ENCODE measurements around the gene ZBTB7B.
A peak's percentile ranks its signal among the peaks of the same experiment; 100 is the strongest.
"Not testable (repeated sequence)": the region's sequence is repeated elsewhere in the genome, so short reads cannot be mapped to it uniquely, and the experiment has no call there.

ZBTB7B gene

DNA sequence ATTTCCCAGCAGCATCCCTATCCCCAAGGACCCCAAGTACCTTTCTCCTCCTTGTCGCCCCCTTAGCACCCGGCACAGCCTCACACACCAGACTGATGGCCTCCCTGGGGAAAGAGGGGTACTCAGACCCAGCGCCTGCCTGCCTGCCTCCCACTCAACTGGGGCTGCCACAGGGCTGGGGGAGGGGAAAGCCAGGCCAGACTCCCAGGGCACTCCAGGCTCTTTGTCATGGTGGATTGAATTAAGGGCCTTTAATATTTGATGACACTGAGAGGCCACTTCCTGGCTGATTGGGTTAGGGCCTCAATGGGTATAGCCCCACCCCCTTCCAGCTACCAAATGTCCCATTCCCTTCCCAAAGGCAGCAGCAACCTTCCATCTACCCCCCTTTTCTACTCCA lies 33.9 kb upstream of the ZBTB7B start:
- no peak for DNase-seq (ENCODE audit: low read depth)

DNA sequence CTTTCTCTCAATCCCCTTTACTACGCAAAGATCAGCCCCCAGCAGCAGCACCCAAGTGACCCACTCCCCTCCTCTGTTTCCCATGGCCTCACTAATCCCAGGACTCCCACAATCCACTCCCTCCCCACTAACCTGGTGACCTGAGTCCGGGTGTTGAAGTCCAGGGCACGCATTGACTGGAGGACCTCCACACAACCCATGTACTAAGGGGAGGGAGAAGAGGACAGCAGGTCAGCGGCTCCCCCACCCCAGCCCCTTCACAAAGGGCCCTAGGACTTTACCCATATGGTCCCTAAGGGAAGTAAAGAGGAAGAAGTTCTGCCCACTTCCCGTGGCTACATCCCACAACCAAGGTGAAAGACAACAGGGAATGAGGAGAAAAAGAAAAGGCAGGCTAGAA lies 33.4 kb upstream of the ZBTB7B start:
- no peak for DNase-seq (ENCODE audit: low read depth)

DNA sequence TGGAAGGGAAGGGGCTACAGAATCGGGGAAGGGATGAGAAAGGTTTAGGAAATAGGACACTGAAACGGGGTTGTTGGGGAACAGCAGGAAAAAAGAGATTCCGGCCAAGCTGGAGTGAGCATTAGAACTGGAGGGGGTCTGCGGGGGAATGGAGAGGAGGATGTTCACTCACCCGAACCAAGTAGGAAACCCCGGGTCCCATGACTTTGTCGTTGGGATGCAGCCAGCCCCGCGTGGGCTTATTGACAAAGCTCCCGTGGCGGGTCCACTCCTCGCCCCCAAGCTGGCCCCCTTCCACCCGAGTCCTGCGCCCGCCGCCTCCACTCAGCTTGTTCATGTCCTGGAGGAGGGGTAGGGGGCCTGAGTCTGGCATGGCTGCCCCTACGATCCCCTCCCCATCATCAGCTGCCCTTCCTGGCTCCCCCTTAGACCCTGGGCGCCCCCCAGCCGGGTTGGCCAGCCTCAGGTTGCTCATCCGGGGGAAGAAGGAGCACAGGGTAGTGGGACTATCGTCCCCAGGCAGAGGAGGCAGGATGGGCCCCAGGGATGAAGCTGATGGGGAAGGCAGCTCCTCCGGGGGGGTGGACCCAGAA lies 32.6 kb upstream of the ZBTB7B start:
- no peak for DNase-seq (ENCODE audit: low read depth)

DNA sequence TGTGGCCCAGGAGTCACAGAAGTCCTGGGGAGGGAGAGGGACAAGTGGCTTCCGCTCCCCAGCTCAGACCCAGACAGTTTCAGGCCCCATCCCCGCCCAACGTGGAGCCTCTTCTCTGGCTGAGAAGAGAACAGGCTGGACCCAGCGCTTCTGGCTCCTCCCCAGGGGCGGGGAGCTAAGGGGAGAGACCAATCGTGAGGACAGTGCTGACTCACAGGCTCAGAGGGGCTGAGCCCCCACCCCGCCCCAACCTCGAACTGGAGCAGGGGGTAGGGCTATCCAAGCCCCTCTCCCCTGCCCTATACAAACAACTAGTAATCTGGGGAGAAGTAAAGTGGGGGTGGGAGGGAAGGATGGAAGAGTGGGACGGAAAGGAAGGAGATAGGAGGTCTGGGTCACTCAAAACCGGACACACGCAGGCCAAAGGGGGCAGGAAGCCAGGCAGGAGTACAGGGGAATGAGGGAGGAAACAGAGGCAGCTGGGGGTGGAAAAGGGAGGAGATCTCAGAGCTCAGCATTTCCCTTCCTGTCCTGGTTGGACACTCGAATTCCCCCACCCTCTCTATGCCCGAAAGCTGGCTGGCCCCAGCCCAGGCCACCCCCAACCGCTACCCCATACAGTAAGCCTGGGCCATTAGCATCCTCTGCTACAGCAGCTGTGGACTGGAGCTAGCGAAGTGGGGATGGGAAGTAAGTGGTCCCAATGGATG lies 31.8 kb upstream of the ZBTB7B start, which contains the start of gene SHC1:
Gene SHC1, minus strand, starts transcription at position 117 of the 710 bp plus-strand sequence. CDS start 221 bp downstream, outside the sequence.
- peak; percentile 87 for DNase-seq (ENCODE audit: low read depth)

DNA sequence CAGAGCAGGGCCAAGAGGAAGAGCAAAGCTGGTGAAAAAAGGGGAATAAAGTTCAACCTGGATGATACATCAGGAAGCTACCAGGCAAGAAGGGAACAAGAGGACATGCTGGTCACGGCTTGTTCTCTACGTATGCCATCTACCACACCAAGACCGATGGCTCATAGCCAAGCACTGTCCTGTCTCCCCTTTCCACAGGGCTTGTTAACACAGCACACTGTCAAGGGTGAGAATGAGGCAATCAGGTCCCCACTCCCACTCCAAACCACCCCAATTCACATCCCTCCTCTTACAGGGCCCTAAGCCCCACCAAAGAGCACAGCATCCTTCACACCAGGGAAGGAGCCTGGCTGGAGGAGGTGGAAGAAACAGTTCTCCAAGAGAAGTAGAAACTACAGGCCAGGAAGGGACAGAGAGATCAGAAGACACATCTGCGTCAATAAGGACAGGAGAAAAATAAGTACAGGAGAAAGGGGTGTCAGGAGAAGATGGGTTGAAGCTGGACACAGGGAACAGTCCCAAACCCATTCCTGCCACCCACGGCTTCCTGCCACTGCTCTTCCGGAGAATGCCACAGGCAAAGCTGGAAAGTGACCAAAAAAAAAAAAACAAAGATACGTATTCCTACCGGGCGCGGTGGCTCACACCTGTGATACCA lies 31.1 kb upstream of the ZBTB7B start:
- DNase-seq (ENCODE audit: low read depth), result no peak

DNA sequence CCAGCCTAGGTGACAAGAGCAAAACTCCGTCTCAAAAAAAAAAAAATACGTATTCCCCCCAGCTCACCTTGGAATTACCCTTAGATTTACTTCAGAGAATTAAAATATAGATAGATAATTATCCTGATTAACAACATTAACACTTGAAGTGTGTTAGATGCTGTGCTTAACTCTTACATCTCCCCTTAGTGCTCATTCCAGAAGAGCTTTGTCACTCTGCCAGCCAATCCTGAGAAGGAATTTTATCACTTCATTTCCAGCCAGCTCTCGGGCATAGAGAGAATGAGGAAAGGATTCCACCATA lies 30.4 kb upstream of the ZBTB7B start:
- no peak for DNase-seq (ENCODE audit: low read depth)

DNA sequence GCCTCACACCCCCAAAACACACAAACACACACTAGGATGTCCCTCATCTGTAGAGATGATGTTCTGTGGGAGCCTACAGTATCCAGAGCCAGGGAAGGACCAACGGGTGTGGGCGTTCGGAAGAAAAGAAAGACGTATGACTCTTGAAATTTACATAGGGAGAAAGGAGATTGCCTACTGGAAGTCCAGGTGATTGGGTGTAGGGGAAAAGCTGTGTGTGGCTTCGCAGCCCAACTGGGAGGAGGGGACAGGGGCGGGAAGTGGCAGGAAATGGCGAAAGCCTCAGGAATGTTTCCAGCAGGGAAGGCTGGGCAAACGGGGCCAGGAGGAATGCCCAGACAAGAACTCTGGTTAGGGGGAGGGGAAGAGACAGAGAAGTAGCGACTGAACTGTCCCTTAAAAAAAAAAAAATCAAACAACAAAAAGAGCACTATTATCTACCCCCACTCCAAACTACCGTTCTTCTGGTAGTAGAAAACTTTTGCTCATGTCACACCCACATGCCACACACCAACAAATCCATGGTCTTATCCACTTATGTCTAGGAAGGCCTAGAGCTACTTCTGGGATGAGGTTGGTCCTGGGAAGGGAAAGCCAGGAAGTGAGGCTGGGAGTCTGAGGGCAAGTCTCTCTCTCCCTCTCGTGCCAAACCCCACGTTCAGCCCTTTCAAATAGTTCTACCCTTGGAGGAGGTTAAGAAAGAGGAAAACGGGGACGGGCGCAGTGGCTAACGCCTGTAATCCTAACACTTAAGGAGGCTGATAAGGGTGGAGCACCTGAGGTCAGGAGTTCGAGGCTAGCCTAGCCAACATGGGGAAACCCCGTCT lies 29.9 kb upstream of the ZBTB7B start:
- DNase-seq (ENCODE audit: low read depth), result no peak

DNA sequence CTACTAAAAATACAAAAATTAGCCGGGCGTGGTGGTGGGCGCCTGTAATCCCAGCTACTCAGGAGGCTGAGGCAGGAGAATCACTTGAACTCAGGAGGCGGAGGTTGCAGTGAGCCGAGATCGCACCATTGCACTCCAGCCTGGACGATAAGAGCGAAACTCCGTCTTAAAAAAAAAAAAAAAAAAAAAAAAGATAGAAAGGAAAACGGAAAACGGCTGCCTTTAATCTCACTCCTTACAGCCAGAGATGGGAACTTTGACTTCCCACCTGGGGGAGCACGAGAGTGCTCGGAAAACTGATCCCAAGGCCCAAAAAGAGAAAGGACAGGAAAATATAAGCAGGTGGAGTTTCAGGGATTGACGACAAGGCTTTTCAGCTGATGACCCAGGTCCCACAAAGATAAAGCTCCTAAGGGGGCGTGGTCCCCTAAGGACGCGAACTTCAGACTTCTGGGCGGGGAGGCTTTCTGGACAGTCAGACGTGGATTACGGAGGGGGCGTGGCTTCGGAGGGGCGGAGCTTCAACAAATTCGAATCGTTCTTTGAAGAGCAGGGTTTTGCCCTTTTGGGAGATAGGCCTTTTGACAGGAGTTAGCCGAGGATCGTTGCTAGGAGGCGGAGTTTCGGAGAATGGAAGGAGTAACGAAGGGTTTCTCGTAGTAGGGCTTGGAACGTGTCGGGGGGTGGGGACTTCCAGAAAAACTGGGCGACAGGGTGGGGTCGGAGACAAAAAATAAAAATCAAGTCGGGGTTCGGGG lies 29.1 kb upstream of the ZBTB7B start:
- peak; percentile 89 for DNase-seq (ENCODE audit: low read depth)

DNA sequence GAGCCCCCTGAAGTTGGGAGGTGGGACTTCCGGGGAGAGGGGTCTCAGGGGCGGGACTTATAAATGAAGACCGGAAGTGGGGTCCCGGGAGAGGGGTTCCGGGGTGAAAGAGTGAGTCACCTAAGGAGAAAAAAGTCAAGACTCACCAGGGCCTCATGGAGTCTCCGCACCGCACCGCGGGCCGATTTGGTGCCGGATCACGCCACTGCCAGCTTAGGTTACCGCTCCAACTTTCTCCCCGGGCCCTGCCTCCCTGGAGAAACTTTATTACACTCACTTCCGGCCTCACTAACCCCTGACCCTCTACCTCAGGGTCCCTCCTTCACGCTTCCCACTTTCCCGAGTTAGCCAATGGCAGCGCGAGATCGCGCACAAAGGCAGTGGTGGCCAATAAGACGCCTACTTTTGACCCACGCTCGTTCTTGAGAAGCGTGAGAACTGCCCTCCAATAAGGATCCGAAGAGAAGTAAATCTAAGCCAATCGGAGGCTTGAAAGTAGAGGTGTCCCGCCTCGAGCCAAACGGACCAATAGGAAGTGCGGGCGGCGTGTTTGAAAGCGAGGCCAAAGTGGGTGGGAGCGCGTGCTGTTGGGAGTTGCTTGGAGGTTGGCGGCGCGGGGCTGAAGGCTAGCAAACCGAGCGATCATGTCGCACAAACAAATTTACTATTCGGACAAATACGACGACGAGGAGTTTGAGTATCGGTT lies 28.3 kb upstream of the ZBTB7B start, which contains the start of gene CKS1B:
Gene CKS1B, plus strand, starts transcription at position 580 of the 706 bp plus-strand sequence. Its CDS starts 65 bp downstream, at position 645.
- DNase-seq (ENCODE audit: low read depth), result peak; percentile 99

DNA sequence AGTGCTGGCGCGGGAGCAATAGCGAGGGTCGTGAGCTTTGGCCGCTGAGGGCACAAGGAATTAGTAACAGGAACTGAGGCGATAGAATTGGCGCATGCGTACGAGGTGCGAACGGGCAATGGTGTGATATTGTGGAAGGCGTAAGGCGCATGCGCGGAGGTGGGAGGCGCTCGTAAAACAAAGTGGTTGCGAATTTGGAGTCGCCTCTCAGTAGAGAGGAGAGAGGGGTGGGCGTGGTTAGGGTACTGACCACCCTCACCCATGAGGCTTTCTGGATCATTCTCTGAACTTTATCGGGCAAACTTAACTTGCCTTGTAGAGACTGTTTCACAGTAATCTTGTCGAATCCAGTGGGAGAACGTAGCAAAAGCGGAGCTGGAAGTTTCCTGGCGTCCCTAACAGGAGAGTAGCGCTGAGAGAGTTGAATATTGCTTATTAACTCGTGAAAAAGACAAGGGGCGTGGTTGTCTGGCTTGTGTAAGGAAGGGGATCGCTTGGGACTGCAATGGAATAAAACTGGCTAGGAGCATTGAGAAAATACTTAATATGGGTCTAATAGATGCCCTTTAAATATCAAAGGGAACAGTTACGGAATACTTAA lies 27.7 kb upstream of the ZBTB7B start:
- DNase-seq (ENCODE audit: low read depth), result peak; percentile 91

DNA sequence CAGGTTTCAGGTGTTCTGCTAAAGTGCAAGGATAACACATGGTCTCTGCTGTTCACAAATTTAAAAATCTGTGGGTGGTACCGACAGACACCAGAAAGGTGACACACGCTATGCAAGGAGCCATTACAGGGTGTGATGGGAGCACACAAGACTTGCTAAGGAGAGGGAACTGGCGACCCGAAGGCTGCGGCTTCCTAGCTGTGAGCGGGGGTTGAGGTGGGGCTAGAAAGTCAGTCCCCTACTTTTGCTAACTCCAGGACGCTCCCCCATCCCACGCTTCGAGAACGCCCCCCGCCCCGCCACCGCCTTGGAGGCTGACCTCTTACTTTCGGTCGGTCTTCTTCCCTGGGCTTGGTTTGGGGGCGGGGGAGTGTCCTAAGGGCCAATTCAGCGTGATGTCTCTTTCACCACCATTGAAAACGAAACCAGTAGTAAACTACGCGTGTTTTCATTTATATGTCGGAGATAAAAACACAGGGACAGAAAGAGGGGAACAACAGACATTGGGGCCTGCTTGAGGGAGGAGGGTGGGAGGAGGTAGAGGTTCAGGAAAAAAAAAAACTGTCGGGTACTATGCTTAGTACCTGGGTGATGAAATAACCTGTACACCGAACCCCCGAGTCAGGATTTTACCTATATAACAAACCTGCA lies 27.1 kb upstream of the ZBTB7B start:
- no peak for DNase-seq (ENCODE audit: low read depth)

DNA sequence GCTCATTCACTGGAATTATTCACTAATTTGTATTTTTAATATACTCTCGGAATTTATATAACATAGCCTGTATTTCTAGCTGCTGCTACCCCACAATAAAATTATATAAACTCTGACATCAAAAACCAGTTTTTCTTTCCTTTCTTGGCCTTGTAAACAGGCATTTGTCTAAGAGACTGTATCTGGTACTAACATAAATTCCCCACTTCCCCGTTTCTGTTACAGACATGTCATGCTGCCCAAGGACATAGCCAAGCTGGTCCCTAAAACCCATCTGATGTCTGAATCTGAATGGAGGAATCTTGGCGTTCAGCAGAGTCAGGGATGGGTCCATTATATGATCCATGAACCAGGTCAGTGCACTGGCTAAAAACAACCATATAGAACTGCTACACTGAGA lies 24.8 kb upstream of the ZBTB7B start:
- DNase-seq (ENCODE audit: low read depth), result not testable (repeated sequence)

DNA sequence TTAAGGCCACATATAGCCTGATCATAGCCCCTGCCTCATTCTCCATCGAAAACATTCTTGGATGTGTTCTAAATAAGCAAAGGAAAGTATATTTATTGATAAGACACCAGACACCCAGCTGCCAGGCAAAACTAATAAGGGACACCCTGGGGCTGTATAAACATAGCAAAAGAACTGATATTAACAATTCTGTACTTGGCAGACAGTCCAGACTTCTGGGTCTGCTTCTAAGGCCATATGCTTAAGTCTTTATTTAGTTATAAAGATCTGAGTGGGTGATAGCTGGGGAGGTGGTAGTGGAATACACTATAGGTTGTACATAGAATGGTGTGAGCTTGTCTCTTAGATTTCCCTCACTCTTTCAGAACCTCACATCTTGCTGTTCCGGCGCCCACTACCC lies 24.2 kb upstream of the ZBTB7B start:
- DNase-seq (ENCODE audit: low read depth), result no peak

DNA sequence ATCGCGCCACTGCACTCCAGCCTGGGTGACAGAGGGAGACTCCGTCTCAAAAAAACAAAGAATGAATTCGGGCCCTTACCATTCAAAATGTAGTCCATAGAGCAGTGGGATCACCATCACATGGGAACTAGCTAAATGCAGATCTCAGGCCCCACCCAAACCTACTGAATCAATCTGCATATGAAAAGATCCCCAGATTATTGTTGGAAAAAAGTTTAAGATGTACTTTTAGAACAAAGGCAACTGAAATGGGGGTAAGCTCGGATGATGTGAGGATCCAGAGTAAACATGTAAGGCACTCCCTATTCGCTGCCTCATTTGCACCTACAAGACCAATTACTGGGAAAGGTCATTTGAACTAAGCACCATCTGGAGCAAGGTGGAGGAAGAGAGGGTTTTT lies 20.3 kb upstream of the ZBTB7B start:
- DNase-seq (ENCODE audit: low read depth), result no peak

DNA sequence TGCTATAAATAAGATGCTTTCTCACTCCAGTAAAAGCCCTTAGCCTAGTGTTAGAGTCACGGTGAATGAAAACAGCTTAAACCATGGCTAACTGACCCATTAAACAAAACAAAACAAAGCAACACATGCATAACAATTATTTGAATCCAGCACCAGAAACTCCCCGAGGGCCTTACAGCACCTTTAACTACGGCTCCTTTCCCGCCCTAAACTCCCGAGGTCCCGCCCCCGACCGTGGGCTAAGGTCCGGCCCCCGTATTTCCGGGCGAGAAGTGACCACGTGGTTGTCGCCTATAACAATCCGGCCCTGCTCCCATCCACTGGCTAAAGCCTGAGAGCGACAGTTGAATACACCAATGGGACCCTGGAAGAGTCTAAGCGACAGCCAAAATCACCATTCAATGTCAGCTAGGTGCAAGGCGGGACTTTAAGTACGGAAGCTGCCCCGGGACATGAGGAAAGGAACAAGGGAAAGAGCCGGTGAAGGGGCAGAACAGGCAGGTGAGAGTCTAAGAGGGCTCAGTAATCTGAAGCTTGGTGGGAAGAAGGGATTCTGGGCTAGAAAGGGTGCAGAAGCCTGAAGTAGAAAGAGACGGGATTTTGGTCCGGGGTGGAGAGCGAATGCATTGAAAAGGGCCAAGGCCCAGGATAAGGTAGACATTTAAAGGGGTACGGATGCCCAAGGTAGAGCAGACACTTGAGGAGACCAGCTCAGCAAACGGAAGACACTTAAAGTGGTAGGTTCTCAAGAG lies 19.5 kb upstream of the ZBTB7B start, which contains the start of gene FLAD1:
Gene FLAD1, plus strand, starts transcription at position 448 of the 752 bp plus-strand sequence. CDS start 351 bp downstream, outside the sequence.
- DNase-seq (ENCODE audit: low read depth), result peak; percentile 99

DNA sequence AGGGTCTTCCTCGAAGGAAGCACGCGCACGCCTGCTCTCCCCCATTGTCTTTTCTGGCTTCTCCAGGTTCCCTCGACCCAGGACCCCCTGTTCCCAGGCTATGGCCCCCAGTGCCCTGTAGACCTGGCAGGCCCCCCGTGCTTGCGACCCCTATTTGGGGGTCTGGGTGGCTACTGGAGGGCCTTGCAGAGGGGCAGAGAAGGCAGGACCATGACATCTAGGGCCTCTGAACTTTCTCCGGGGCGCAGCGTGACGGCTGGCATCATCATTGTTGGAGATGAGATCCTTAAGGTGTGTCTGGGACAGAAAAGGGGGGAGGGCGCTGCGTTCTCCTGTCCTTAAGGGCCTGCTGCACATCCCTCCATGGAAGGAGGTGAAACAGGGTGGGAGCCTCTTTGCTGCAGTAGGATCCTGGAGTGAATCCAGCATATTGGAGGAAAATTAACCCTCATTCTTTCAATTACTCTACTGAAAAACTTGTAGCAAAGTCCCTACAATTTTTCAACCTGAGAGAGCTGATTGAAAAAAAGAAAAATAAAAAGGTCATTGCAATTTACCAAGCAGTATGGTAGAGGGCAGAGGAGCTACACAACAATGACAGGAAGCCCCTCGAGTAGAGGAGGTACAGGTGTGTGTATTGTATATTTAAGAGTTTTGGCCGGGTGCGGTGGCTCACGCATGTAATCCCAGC lies 18.7 kb upstream of the ZBTB7B start:
- no peak for DNase-seq (ENCODE audit: low read depth)

DNA sequence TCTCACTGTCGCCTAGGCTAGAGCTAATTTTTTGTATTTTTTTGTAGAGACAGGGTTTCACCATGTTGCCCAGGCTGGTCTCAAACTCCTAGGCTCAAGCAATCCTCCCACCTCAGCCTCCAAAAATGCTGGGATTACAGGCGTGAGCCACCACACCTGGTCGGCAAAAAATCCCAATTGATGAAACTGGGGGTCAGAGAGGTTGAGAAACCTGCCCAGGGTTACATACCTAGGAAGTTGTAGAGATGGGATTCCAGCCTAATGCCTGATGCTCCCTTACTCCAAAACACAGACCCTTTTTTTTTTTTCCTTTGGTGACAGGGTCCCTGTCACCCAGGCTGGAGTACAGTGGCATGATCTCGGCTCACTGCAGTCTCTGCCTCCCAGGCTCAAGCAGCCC lies 15.9 kb upstream of the ZBTB7B start:
- DNase-seq (ENCODE audit: low read depth), result not testable (repeated sequence)

DNA sequence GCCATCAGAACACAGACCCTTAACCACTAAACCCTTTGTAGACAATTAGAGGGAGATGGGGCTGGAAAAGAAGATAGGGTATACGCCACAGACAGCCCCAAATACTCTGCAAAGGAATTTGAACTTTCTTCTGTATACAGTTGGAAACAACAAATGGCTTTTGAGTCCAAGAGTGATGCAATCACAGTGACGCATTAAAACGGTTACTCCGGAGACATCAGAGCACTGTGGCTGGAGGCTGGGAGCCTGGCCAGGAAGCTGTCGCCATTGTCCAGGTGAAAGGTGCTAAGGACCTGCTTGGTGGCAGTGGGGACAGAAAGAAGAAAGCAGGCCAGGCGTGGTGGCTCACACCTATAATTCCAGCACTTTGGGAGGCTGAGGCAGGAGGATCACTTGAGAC lies 15.3 kb upstream of the ZBTB7B start:
- DNase-seq (ENCODE audit: low read depth), result no peak
